Hepatocyte (in vitro differentiated cells): ENCODE data around the gene SMIM21. TPM values are rescaled to one million over a fixed set of nuclear protein-coding genes. Genes with fewer than 3 reads are reported as not detected.

Experiments
- DNase-seq: peaks from one replicate; pipeline ENCODE4 v3.0.0-alpha.2; 2016; ENCODE audit warnings: low spot score
- H2AFZ ChIP-seq: fragments of 200-600 bp; sonication (generic); 2 replicates; pipeline ENCODE4 v1.6.0; 2016; ENCODE audit warnings: antibody characterized with exemption, mild to moderate bottlenecking
- H3K27ac ChIP-seq: fragments of 200-600 bp; sonication (generic); 2 replicates; pipeline ENCODE4 v1.5.1; 2016; ENCODE audit warnings: mild to moderate bottlenecking
- H3K27me3 ChIP-seq: fragments of 200-600 bp; sonication (generic); 2 replicates; pipeline ENCODE4 v1.6.1; 2016
- H3K36me3 ChIP-seq: fragments of 200-600 bp; sonication (generic); replicated peaks from 2 replicates; pipeline ENCODE4 v1.5.1; 2016; ENCODE audit warnings: low read depth; ENCODE audit not compliant: insufficient read depth
- H3K4me1 ChIP-seq: fragments of 200-600 bp; sonication (generic); 2 replicates; pipeline ENCODE4 v1.5.1; 2016; ENCODE audit warnings: mild to moderate bottlenecking, moderate library complexity; ENCODE audit not compliant: insufficient read depth
- H3K4me2 ChIP-seq: fragments of 200-600 bp; sonication (generic); 2 replicates; pipeline ENCODE4 v1.6.0; 2016
- H3K4me3 ChIP-seq: fragments of 200-600 bp; sonication (generic); 2 replicates; pipeline ENCODE4 v1.5.1; 2016; ENCODE audit warnings: mild to moderate bottlenecking
- H3K79me2 ChIP-seq: fragments of 200-600 bp; sonication (generic); 2 replicates; pipeline ENCODE4 v1.6.0; 2017; ENCODE audit warnings: mild to moderate bottlenecking
- H3K9me2 ChIP-seq: fragments of 200-600 bp; sonication (generic); replicated peaks from 2 replicates; pipeline ENCODE4 v1.6.0; 2017; ENCODE audit warnings: mild to moderate bottlenecking; ENCODE audit not compliant: insufficient read depth
- H3K9me3 ChIP-seq: fragments of 200-600 bp; sonication (generic); 2 replicates; pipeline ENCODE4 v1.5.1; 2016; ENCODE audit warnings: low read depth, mild to moderate bottlenecking
- H4K20me1 ChIP-seq: fragments of 200-600 bp; sonication (generic); 2 replicates; pipeline ENCODE4 v1.6.0; 2016; ENCODE audit warnings: mild to moderate bottlenecking; ENCODE audit not compliant: insufficient read depth, poor library complexity, severe bottlenecking
- EZH2 ChIP-seq: fragments of 200-600 bp; sonication (generic); IDR thresholded peaks from 2 replicates; pipeline ENCODE4 v1.6.1; 2016; ENCODE audit warnings: antibody characterized with exemption, mild to moderate bottlenecking, borderline replicate concordance
- EZH2phosphoT487 ChIP-seq: fragments of 200-600 bp; sonication (generic); IDR thresholded peaks from one replicate; pipeline ENCODE4 v1.6.1; 2018; ENCODE audit warnings: antibody characterized with exemption, mild to moderate bottlenecking, low read depth, moderate library complexity; ENCODE audit not compliant: unreplicated experiment, severe bottlenecking
- WGBS: methylation state at CpG from one replicate; pipeline ENCODE4 v1.1.6; 2016; ENCODE audit warnings: low lambda C conversion rate; ENCODE audit errors: missing lambda C conversion rate; 5-methylcytosine and 5-hydroxymethylcytosine counted together
- polyA plus RNA-seq: library from polyadenylated mRNA; unstranded; fragments of >200 nt; fragmentation: Nextera tagmentation; extraction: Ambion mirVana; gene quantifications from 2 replicates; pipeline ENCODE4 v1.2.1, GENCODE V29; 2016
- total RNA-seq: library from RNA; depleted of rRNA; stranded (reverse); fragments of >200 nt; gene quantifications from 2 replicates; pipeline ENCODE4 v1.2.3, GENCODE V29; 2014
- TF ChIP-seq, protein P1 (sequence below): fragments of 200-600 bp; sonication (generic); IDR thresholded peaks from 2 replicates; pipeline ENCODE4 v1.5.1; 2016; ENCODE audit warnings: antibody characterized with exemption, mild to moderate bottlenecking; ENCODE audit not compliant: poor library complexity

Gene SMIM21
- total and polyA plus RNA-seq, 2 experiments from 2014 or later: not detected

DNA sequence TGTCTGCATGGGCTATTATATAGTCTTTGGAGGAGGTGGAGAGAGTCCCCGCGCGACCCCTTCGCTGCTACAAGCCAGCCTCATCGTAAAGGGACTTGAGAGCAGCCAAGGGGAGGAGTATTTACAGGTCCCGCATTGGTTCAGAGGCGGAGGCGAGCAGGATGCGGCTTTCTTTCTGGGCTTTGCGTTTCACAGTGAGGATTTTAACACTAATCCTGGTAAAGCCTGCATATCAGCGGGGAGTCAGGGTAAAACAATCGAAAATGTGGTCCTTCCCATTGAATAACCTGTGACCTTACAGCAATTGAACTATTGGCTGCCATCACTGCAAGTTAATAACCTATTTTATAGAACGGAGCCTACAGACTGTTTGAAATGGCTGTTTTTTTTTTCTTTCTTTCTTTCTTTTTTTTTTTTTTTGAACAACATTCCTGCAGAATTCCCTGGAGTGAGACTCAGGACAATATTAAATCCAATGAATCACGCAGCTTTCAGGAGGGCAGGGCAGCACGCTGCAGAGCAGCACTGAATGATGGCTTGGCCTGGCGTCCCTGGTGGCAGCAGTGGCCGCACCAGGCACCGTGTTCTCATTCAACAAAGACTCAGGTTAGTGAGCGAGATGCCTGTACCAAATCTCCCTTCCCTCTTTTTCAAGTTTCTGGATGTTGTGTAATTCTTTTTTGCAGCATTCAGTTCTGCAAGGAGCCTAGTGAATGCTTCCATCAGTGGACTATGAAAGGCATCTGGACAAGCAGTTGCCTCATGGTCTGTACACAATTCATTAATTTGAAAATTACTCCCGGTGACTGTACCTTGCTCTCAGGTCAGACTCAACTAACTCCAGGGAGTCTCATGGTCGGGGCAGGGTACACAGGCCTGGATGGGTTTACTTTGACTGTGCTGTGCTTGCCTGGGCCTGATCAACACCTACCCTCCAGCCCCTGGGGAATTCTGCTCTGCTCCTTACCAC lies 19.8 kb downstream of the SMIM21 start:
- Histone ChIP-seq H3K4me1 (peaks cover 15% of the 10 kb centered on the region), H3K27ac (peak overlapping the region; percentile 28), H3K9me3 (no peaks in the 10 kb centered on the region), H3K27me3 (no peaks in the 10 kb centered on the region), H3K79me2 (no peaks in the 10 kb centered on the region), H3K36me3 (no peaks in the 10 kb centered on the region), H3K4me3 (no peak overlapping the region), H2AFZ (peak overlapping the region; percentile 39), H4K20me1 (no peaks in the 10 kb centered on the region), H3K9me2 (no peaks in the 10 kb centered on the region), H3K4me2 (peak overlapping the region; percentile 61)
- TF ChIP-seq, protein P1, sequence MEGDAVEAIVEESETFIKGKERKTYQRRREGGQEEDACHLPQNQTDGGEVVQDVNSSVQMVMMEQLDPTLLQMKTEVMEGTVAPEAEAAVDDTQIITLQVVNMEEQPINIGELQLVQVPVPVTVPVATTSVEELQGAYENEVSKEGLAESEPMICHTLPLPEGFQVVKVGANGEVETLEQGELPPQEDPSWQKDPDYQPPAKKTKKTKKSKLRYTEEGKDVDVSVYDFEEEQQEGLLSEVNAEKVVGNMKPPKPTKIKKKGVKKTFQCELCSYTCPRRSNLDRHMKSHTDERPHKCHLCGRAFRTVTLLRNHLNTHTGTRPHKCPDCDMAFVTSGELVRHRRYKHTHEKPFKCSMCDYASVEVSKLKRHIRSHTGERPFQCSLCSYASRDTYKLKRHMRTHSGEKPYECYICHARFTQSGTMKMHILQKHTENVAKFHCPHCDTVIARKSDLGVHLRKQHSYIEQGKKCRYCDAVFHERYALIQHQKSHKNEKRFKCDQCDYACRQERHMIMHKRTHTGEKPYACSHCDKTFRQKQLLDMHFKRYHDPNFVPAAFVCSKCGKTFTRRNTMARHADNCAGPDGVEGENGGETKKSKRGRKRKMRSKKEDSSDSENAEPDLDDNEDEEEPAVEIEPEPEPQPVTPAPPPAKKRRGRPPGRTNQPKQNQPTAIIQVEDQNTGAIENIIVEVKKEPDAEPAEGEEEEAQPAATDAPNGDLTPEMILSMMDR: no peak
- no peak for TF ChIP-seq EZH2phosphoT487
- no peak for TF ChIP-seq EZH2
- WGBS: 38% methylated on average over 21 of the region's 21 CpGs
- DNase-seq: peak; percentile 18

DNA sequence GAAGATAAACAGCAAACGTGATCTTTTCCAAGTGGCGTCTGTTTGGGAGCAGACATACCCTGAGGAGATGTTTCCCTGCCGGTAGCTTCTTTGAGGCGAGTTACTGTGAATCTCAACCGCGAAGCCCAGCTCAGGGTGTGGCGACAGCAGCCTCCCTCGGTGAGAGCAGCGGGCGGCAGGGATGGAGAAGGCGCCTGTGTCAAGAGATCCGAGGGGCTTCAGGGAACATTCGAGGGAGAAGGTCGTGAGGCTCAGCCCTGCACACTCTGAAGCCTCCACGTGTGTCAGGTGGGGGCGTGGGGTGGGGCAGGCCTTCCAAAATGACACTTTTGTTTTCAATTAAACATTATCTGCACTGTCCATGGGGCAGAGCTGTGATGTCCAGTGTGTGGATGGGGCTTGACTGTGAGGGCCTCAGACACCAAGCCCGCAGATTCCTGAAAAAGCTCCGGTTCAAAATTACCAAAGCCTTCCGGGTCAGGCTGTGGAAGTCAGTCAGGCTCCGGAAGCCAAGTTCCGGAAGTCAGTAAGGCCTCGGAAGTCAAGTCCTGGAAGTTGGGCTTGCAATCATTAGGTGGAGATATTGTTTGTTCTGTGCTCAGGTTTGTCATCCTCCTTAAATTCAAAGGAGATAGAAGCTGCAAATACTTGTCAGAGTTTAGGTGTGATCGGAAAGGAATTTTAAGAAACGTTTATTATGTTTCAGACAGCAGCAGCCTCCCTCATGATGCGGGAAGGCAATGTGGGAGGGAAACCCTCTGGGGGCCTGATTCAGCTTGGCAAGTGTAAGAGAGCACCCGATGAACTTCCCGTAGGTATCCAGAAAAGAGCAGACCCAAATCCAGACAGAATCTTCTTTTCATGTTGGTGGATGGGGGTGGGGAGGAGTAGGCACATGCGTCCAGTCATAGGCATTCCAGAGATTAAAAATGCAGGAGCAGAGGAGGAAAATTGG lies 20.7 kb downstream of the SMIM21 start:
- peak overlapping the region; percentile 39 for H2AFZ ChIP-seq
- no peaks in the 10 kb centered on the region for H3K9me2 ChIP-seq
- no peak overlapping the region for H3K4me3 ChIP-seq
- TF ChIP-seq EZH2phosphoT487 (no peak), EZH2 (no peak)
- TF ChIP-seq, protein P1: no peak
- peak overlapping the region; percentile 61 for H3K4me2 ChIP-seq
- no peaks in the 10 kb centered on the region for H4K20me1 ChIP-seq
- peaks cover 2% of the 10 kb centered on the region for H3K27me3 ChIP-seq
- WGBS: 80% methylated on average over 28 of the region's 28 CpGs
- H3K27ac ChIP-seq: no peak overlapping the region
- DNase-seq: no peak
- peaks cover 15% of the 10 kb centered on the region for H3K4me1 ChIP-seq
- H3K79me2 ChIP-seq: no peaks in the 10 kb centered on the region
- no peaks in the 10 kb centered on the region for H3K9me3 ChIP-seq
- H3K36me3 ChIP-seq: no peaks in the 10 kb centered on the region

DNA sequence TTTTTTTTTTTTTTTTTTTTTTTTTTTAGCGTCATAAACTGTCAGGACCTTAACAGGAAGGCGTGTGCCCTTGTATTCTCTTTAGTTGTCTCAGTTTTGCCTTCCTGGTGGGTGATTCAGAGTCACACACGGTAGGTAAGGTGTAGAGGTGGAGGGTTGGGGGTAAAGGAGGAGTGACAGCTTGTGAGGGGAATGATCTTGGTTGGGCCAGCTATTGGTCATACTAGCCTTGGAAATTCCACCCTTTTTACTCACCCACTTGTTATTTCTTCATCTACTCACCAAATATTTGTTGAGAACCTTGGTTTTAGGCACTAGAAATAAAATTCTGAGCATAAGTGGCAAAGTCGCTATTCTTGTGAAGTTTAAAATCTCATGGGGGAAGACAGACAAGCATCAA lies 22.2 kb downstream of the SMIM21 start:
- Histone ChIP-seq H3K79me2 (no peaks in the 10 kb centered on the region), H3K27ac (no peak overlapping the region), H3K27me3 (peaks cover 2% of the 10 kb centered on the region), H3K4me1 (peaks cover 15% of the 10 kb centered on the region), H3K4me3 (no peak overlapping the region), H4K20me1 (no peaks in the 10 kb centered on the region), H3K9me3 (no peaks in the 10 kb centered on the region), H3K9me2 (no peaks in the 10 kb centered on the region), H3K36me3 (no peaks in the 10 kb centered on the region), H2AFZ (no peak overlapping the region), H3K4me2 (no peak overlapping the region)
- no peak for DNase-seq
- TF ChIP-seq, protein P1: no peak
- no peak for TF ChIP-seq EZH2phosphoT487
- 95% methylated on average over 4 of the region's 4 CpGs for WGBS
